ENCODE data around the gene AAMP. TPM values are rescaled to one million over a fixed set of nuclear protein-coding genes. Genes with fewer than 3 reads are reported as not detected.
A peak's percentile ranks its signal among the peaks of the same experiment; 100 is the strongest.

Gene AAMP
- polyA plus RNA-seq, 1 donor from 2014 or later = 249 TPM

GRCh38 chr2:218219934-218220333 lies 50.0 kb downstream of the AAMP start:
- no peak overlapping the region for H3K4me2 ChIP-seq (ENCODE audit: low read length)
- H3K9ac ChIP-seq (ENCODE audit: low read length) = no peak overlapping the region

GRCh38 chr2:218218268-218219185 lies 51.4 kb downstream of the AAMP start:
- Histone ChIP-seq H3K79me2 (replicated peaks; ENCODE audit: insufficient read depth, low read length) (peaks cover 64% of the 10 kb centered on the region), H3K27me3 (ENCODE audit: insufficient read depth, low read depth, low read length) (no peaks in the 10 kb centered on the region), H3F3A (ENCODE audit: insufficient read depth, low read length, poor library complexity, severe bottlenecking) (peaks cover 6% of the 10 kb centered on the region), H3K27ac (ENCODE audit: low read length) (peak overlapping the region; percentile 99), H3K4me3 (ENCODE audit: low read length) (peak overlapping the region; percentile 86), H3K36me3 (ENCODE audit: insufficient read depth, low read length) (no peaks in the 10 kb centered on the region), H3K4me2 (ENCODE audit: low read length) (peak overlapping the region; percentile 90), H2AFZ (ENCODE audit: low read depth, low read length) (no peak overlapping the region), H3K9me2 (ENCODE audit: insufficient read depth, low read length) (no peaks in the 10 kb centered on the region), H3K9ac (ENCODE audit: low read length) (peak overlapping the region; percentile 95), H3K9me3 (ENCODE audit: low read length) (no peaks in the 10 kb centered on the region), H4K20me1 (ENCODE audit: insufficient read depth) (peaks cover 8% of the 10 kb centered on the region)
- TF ChIP-seq POLR2AphosphoS5 (IDR thresholded peaks at IDR 0.05) (no peak), MXI1 (conservative IDR thresholded peaks at IDR 0.05; ENCODE audit: poor library complexity, severe bottlenecking) (no peak), EZH2 (IDR thresholded peaks at IDR 0.05; ENCODE audit: borderline replicate concordance, insufficient read depth, low read length, poor library complexity, severe bottlenecking) (no peak), CTCF (IDR thresholded peaks at IDR 0.05; ENCODE audit: poor library complexity, severe bottlenecking) (no peak), RAD21 (conservative IDR thresholded peaks at IDR 0.05) (no peak), TAF1 (IDR thresholded peaks at IDR 0.05; ENCODE audit: low read depth) (no peak)
- TF ChIP-seq, protein P1, sequence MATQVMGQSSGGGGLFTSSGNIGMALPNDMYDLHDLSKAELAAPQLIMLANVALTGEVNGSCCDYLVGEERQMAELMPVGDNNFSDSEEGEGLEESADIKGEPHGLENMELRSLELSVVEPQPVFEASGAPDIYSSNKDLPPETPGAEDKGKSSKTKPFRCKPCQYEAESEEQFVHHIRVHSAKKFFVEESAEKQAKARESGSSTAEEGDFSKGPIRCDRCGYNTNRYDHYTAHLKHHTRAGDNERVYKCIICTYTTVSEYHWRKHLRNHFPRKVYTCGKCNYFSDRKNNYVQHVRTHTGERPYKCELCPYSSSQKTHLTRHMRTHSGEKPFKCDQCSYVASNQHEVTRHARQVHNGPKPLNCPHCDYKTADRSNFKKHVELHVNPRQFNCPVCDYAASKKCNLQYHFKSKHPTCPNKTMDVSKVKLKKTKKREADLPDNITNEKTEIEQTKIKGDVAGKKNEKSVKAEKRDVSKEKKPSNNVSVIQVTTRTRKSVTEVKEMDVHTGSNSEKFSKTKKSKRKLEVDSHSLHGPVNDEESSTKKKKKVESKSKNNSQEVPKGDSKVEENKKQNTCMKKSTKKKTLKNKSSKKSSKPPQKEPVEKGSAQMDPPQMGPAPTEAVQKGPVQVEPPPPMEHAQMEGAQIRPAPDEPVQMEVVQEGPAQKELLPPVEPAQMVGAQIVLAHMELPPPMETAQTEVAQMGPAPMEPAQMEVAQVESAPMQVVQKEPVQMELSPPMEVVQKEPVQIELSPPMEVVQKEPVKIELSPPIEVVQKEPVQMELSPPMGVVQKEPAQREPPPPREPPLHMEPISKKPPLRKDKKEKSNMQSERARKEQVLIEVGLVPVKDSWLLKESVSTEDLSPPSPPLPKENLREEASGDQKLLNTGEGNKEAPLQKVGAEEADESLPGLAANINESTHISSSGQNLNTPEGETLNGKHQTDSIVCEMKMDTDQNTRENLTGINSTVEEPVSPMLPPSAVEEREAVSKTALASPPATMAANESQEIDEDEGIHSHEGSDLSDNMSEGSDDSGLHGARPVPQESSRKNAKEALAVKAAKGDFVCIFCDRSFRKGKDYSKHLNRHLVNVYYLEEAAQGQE (IDR thresholded peaks at IDR 0.05; ENCODE audit: borderline replicate concordance) = no peak

More at GRCh38 chr2:218219934-218220333, 50.0 kb downstream of the AAMP start:
- H4K20me1 ChIP-seq (ENCODE audit: insufficient read depth) = peaks cover 8% of the 10 kb centered on the region
- H3K4me3 ChIP-seq (ENCODE audit: low read length) = peak overlapping the region; percentile 86
- H3F3A ChIP-seq (ENCODE audit: insufficient read depth, low read length, poor library complexity, severe bottlenecking) = peaks cover 6% of the 10 kb centered on the region
- no peak overlapping the region for H3K27ac ChIP-seq (ENCODE audit: low read length)
- no peaks in the 10 kb centered on the region for H3K36me3 ChIP-seq (ENCODE audit: insufficient read depth, low read length)
- peaks cover 75% of the 10 kb centered on the region for H3K79me2 ChIP-seq (replicated peaks; ENCODE audit: insufficient read depth, low read length)
- H3K27me3 ChIP-seq (ENCODE audit: insufficient read depth, low read depth, low read length) = no peaks in the 10 kb centered on the region
- no peaks in the 10 kb centered on the region for H3K9me2 ChIP-seq (ENCODE audit: insufficient read depth, low read length)
- H3K9me3 ChIP-seq (ENCODE audit: low read length) = no peaks in the 10 kb centered on the region
- H2AFZ ChIP-seq (ENCODE audit: low read depth, low read length) = no peak overlapping the region
- TF ChIP-seq MXI1 (conservative IDR thresholded peaks at IDR 0.05; ENCODE audit: poor library complexity, severe bottlenecking) (no peak), TAF1 (IDR thresholded peaks at IDR 0.05; ENCODE audit: low read depth) (no peak), EZH2 (IDR thresholded peaks at IDR 0.05; ENCODE audit: borderline replicate concordance, insufficient read depth, low read length, poor library complexity, severe bottlenecking) (no peak), CTCF (IDR thresholded peaks at IDR 0.05; ENCODE audit: poor library complexity, severe bottlenecking) (no peak), POLR2AphosphoS5 (IDR thresholded peaks at IDR 0.05) (no peak), EP300 (conservative IDR thresholded peaks at IDR 0.05; ENCODE audit: poor library complexity, severe bottlenecking) (no peak), RAD21 (conservative IDR thresholded peaks at IDR 0.05) (no peak), SMC3 (conservative IDR thresholded peaks at IDR 0.05; ENCODE audit: poor library complexity) (no peak)
- TF ChIP-seq, protein P1 (IDR thresholded peaks at IDR 0.05; ENCODE audit: borderline replicate concordance) = no peak
